CD4-positive, alpha-beta T cell treated with Interleukin-21 for 1 hour (primary cell): Measurements from ENCODE around the gene GNAT3.

Experiments used
- DNase-seq: peaks from one replicate; pipeline ENCODE4 v3.0.0-alpha.2; 2020

GNAT3 gene

DNA sequence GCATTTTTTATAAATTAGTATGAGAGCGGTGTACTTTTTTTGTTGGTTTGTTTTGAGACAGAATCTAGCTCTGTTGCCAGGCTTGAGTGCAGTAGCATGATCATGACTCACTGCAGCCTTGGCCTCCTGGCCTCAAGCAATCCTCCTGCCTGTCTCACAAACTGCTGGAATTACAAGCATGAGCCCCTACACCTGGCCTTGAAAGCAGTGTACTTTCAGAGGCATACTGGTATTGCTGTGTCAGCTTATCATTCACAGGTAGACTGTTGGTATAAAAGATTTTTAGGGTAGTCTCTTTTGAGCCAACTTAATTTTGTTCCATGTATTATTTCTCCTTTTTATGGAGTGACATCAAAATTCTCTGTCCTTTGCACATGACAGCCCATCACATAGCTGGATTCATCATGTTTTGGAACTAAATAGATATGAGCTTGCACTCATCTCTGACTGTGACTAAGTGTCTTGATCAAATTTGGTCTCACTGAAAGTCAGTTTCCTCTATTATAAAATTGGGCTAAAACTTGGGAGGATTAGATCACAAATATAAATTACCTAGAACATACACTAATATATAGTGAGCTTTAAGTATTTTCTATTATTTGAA lies 12.4 kb downstream of the GNAT3 start:
- DNase-seq: no peak

DNA sequence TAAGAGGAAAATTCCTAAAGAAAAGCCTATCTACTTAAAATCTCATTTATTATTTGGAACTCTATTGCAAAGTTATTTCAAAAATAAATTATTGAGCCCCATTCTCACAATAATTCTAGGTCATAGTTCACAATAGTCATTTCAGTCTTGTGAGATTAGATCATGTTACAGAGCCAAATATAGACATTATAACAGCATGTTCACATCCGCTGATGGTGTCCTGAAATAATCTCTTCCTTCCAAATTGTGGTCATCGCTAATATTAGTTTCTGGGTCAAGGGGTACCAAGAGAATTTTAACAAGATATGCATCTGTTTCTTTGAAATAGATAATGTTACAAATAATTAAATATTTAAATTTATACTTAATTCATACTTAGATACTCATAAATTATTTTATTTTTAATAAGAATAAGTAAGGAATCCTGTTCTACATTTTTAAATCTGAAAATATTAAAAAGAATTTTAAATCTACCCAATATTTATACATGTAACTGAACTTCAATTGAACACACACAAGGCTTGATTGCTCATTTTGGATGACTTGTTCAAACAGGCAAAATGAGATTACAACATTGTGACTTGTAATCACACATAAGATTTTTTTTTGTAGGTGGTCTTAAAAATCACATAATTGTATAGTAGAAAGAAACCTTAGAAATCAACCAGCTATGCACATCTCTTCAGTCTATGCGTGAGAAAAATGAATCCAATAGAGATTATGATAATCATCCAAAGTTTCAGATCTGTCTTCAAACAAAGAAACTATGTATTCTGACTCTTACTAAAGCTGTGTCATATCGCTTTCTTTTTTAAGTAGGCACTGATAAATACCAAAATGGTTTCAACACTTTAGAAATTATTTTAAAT lies 13.1 kb downstream of the GNAT3 start:
- DNase-seq: no peak

DNA sequence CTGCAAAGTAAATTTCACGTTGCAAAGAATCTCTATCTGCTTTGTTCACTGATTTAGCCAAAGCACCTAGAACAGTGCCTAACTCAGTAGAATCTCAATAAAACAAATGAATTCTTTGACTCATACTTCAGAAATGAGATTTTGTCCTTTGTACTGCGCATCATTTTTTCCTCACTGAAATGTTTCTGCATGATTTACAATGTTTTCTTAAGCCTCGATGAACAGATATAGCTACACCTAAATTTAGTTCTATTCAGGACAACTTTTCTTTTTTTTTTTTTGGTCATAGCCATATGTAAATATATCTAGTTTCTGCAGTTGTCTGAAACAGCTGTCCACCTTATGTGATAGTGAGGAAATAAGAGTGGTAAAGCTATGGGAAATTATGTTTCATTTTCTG lies 15.3 kb downstream of the GNAT3 start:
- DNase-seq: no peak

DNA sequence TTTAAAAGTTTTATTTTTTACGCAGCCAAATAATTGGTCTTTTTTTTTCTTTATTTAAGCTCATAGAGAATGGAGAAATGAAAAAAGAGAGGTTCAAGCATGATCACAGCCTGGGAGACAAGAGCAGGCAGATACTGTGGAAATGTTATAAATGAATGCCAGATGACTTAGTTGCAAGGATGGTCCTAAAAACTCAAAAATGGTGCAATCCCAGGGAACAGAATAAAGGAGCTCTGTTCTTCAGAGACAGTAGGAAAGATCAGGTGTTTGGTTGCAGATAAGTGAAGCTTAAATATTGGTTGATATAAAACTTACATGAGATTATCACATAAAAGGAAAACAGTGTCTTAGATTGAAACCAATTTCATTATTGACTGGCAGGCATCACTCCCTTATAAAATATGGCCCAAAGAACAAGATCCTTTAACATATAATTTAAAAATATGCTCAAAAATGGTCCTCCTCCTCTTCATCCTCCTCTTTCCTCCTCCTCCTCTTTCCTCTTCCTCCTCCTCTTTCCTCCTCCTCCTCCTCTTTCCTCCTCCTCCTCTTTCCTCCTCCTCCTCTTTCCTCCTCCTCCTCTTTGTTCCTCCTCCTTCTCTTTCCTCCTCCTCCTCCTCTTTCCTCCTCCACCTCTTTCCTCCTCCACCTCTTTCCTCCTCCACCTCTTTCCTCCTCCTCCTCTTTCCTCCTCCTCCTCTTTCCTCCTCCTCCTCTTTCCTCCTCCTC lies 18.6 kb downstream of the GNAT3 start:
- DNase-seq: no peak

DNA sequence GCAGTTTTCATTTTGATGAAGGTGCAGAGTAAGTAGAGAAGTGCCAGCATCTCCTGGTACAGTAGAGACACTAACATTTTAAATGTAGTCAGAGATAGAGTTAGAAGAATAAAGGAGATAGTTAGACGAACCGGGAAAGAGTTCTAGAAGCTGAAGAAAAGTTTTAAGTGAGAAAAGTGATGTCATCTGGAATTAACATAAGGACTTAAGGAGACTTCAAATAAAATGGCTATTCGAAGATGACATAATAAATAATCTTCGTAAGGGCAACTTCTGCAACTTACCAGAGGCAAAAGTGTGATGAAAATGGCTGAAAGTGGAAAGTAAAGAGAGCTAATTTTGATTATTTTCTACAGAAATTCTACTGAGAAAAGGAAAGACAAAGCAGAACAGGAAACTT lies 20.4 kb downstream of the GNAT3 start:
- no peak for DNase-seq

DNA sequence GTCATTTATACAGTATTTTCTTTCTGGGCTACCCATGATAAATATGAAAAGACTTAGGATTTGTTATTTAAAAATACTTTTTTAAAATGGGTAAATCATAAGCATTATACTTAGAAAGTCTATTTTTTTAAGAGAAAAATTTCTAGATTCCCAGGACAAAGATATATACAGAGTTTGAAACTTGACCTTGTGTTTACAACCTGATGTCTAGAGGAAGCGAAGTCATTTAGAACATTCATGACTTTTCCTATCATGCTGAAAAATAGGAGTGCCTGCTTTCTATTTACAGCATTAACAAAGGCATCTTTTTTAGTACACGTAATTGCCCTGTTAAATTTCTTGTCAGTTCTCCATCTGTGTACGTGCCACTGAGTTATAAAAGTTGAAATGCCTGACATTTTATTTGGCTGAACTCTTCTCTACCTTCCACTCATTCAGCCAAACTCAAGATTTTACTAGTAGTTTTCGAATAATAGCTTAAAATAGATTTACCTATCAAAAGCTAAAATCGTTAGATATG lies 23.0 kb downstream of the GNAT3 start:
- DNase-seq: no peak

DNA sequence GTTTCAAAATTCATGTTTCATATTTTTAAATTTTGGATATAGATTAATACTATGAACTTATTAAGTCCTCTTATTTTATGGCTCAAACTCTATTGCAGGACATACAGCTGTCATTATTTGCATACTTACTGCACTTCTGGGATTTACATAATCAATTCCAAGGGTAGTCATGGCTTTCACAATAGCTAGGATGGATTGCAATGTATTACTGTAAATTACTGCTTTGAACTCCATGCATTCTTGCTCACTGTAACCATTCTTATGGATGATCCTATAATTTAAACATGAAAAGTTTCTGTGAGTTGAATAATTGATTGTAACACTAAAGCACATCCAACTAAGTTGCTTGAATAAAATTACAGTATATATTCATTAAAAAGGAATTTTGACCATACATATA lies 23.5 kb downstream of the GNAT3 start:
- DNase-seq: no peak

DNA sequence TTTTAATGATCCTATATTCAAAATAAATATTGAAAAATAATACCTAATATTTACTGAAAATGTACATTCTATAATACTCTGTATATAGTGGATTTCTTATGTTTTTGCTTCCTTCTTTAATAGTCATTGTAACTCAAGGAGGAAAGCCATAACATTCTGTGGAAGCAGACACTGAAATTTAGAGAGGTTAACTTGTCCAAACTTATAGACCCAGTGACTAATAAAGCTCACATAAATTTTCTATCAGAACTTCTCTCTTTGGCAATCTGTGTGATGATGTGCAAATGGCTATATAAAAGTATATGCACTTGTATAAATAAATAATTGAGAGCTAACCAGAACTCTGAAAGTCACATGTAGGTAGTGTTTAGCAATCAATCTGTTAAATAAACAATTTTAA lies 26.1 kb downstream of the GNAT3 start:
- DNase-seq: no peak

DNA sequence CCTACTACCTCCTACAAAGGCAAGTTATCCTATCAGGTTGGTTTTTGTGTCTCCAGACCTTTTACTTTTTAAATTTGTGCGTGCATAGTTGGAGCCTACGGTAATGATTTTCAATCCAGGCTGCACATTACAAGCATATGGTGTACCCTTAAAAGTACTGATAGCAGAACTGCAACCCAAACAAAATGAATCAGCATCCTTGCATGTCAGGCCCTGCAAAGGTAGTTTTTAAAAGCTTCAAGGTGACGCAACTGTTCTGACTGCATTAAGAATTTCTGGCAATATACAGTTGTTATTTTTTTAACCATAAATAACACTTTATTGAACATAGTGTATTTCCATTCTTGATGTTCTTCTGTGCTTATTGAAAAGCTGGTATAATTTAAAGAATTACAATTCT lies 28.9 kb downstream of the GNAT3 start:
- DNase-seq: no peak

DNA sequence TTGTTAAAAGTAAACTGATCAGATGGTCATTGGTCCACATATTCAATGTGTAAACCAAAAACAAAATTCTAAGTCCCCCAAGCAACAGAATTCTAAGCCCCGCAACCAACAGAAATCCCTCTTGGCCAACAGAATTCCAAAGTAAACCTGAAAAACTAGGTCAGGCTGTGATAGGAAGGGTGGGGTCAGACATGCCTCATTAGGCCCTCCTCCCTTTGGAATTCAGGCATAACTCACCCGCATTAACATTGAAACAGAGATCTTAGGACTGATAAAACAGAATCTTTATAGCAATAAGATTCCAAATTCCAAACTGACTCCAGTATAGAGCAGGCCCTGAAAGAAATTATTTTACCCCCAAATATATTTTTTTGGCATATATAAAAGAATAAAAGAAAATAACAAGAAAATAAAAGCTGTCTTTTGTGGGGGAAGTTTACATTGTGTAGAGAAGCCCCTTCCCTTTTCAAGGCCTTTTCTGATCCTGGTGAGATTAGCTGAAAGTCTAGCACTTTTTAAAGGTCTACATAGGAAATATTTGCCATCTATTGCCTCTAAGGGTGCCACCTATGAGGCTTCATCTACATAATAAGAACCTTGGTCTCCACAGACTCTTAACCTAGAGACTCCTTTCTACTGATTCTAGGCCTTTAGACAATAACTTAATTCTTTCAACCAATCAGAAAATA lies 30.5 kb downstream of the GNAT3 start:
- no peak for DNase-seq

DNA sequence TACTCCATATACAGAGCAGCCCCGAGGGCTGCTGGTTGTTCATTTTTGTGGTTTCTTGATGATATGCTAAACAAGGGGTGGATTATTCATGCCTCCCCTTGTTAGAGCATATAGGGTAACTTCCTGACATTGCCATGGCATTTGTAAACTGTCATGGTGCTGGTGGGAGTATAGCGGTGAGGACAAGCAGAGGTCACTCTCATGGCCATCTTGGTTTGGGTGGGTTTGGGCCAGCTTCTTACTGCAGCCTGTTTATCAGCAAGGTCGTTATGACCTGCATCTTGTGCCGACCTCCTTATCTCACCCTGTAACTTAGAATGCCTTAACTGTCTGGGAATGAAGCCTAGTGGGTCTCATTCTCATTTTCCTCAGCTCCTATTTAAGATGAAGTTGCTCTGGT lies 31.3 kb downstream of the GNAT3 start:
- no peak for DNase-seq

DNA sequence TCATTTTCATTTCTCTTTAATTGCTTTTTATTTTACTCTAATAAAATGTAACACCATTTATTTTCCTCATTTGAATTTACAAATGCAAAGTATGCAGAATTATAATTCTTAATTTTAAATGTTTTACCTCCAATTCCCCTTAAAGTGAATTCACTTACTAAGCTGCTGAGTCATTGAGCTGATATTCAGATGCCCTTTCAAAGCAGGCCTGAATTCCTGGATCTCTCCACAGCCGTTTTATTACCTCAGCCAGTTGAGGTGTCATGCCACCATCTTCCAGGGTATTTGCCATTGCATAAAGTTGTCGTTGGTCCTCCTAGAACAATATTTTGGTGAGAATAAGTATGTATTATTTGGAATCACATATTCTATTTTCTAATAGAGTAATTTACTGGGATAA lies 33.2 kb downstream of the GNAT3 start:
- DNase-seq: no peak

DNA sequence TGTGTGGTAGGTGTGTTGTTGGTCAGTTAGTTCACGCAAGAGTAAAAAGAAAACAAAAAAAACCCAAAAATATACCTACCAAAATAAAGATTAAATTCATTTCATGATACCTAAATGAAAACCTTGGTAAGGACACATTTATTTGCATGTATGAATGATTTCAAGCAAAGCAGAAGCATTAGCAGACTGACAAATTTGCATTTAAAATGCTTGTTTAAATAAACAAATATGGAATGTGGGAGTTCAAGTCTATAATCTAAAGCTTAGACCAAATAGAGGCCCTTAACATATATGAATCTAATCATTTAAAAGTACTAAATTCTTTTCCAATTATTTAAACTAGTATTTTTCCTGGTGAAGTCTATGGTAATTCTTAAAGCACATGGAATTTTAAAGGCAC lies 35.8 kb downstream of the GNAT3 start:
- DNase-seq: no peak

DNA sequence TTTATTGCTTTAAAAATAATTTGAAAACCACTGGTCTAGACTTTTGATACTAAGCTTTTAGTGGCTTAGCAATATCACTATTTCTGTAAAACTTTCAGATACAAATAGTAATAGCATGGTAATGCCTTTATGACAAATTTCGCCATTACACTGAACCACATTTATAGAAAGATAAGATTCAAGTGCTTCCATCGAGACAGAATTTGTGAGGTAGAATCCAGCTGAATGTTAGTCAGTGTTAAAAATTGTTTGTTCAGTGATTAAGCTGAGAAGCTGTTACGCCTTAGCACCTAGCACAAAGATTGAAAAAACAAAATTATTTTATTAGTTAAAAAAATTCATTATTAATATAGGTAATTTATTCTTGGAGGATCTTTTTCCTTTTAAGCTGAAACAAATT lies 36.5 kb downstream of the GNAT3 start:
- no peak for DNase-seq

DNA sequence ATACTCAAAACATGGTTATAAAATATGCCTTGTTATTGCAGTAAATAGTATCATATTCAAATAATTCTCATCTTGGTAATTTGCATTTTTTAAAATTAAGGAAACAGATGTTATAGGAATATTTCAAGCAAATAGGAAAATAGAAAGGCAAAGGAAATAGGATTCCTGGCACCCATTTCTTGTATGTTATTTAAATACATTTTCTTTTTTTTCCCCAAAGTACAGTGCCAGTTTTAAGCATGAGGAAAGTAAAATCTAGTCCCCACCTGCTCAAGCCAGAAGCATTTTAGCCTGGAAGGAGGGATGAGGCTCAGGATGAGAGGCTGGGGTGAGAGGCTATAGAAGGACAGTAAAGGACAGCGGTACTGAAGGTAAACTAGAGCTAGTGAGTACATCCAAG lies 38.1 kb downstream of the GNAT3 start:
- no peak for DNase-seq

DNA sequence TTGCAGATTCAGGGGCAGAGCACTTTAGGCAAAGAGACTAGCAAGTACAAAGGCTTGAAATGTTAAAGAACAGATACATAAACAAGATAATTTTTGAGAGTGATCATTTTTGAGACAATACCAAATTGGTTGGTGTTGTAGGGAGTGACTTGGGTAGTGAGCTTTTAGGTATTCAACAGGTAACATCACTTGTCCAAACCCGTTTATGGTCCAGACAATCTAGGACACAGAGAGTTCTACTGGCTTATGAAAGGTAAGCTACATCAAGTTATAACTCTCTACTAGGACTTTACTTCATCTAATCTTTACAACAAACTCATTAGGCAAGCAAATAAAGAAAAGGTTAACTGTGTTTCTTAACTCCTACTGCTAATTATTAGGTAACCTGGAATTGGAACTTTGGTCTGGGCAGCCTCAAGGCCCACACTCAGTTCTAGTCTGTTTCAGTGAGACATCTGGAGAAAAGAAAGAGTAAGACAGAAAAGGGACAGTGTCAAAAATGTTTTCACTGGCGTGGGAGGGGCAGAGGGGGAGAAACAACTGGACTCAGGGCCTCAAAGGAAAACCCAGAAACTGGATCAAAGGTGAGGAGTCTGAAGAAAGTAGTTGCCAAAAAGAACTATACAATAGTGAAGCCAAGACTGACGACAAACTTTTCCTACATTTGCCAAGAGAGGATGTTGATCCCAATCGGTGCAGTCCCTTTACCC lies 39.2 kb downstream of the GNAT3 start:
- no peak for DNase-seq

DNA sequence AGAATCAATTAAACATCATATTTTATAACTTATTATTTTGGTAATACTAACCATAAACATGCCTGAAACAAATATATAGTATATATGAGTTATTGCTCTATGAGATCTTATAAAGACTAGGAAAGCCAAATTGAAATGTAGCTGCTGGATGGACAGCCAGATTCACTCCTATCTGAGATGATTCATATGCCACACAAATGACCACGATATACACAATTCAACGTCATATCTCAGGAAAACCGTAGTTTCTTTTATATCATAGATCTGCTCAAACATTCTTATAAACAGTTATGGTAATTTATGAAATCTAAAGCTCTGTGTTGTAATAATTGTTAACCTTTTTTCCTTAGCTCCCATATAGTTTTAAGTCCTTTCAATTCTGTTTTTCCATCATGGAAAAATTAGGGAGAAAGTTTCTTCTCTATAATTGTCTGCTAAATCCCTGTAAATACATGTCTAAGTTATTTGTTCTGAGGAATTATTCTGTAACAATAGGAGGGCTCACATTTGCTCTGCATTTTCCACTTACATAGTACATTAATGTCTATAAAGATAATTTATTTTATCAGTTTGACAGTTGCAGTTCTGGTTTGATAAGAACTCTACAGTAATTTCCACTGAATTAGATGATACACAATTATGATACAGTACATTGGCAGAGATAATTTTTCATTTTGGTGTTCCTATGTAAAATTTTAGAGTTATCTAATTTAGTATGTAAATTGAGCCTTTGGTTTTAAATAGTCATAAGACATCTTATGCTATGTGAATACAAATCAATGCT lies 42.7 kb downstream of the GNAT3 start:
- DNase-seq: no peak

DNA sequence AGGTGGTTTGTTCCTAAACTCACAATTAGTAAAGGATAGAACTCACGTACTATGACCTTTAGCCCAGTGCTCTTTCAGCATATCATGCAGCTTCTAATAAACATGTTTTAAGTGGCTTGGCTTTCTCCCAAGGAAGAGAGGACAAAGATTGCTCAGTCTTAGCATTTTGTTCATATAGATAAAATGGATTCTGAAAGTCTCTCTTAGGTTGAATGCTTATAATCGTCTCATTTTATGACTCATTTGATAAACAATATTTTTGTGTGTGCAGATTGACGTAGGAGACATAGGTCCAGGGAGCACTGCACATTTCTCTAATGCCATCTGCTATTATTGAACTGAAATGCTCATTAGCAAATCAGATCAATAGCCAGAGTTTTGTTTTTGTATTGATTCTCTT lies 44.8 kb downstream of the GNAT3 start:
- no peak for DNase-seq

DNA sequence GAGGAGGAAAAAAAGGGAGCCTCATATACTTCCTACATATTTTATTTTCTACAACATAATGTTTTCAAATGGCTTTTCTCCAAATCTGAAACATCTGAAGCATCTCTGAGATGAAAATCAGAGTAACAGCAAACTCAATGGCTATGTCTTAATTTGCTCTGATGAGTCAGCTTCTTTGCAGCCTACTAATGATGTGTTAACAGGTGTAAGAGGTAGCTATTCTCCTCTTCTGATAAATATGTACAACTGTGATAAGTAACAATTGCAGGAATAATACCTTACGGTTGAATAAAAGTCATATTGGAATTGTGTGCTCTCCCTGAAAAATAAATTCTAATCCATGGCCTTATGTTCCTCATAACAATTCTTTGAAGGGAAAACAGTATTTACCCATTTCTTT lies 45.2 kb downstream of the GNAT3 start:
- no peak for DNase-seq

DNA sequence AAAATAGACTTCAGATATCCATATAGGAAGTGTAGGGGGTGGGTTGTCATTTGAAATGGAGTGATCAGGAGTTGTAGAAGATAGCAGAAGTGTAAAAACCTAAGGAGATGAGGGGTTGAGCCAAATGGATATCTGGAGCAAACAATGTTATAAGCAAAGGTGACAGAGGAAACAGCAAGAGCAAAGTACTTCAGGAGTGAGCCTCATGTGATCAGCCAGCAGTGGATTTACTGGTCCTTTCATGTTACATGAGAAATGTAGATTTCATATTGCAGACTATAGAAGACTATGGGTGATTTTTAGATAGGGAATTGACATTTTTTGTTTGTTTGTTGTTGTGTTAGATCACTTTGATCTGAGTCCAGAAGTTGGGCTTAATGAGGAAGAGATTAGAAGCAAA lies 47.7 kb downstream of the GNAT3 start:
- DNase-seq: no peak

DNA sequence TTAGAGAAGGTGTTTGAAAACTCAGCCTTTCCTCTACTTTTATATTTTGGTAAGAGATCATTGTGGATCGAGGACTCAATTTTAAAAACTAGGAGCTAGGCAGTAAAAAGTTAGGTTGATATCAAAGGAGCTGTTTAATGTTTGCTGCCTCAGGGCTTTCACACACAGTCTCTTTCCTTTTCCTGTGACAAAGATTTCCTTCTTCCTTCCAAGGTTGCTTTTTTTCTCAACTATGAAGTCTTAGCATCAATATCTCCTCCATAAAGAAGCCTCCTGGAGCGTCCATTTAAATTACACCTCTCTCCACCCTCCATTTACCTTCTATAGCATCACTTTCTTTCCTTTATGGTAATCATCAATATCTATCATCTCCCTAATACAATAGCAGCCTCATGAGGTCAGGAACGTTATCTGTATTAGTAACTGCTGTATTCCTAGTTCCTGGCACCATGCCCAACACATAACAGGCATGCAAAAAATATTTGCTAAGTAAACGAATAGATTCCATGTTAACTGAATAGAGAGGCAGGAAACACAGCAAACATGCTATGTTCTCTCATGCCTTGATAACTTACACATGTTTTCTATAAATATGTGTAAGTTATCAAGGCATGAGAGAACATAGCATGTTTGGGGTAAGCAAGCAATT lies 48.5 kb downstream of the GNAT3 start:
- DNase-seq: no peak
